HG02870 (cell line): ENCODE results near the gene TBXAS1.
"Not testable (repeated sequence)": the region's sequence is repeated elsewhere in the genome, so short reads cannot be mapped to it uniquely, and the experiment has no call there.

Experiments
- ATAC-seq: cut with Tn5 transposase; IDR thresholded peaks from one replicate; pipeline ENCODE4 v1.9.1; 2021; ENCODE audit warnings: mild to moderate bottlenecking, moderate library complexity; ENCODE audit not compliant: unreplicated experiment

TBXAS1 gene

GRCh38 chr7:139913021-139913844 lies 84.2 kb downstream of the TBXAS1 start:
- ATAC-seq, result no peak

GRCh38 chr7:139913845-139914135 lies 84.7 kb downstream of the TBXAS1 start:
- ATAC-seq, result no peak

GRCh38 chr7:139914306-139915267 lies 85.5 kb downstream of the TBXAS1 start:
- no peak for ATAC-seq

- ATAC-seq, result no peak
Measured at GRCh38 chr7:139915268-139915863, 86.3 kb downstream of the TBXAS1 start.

- peak; percentile 83 for ATAC-seq
Measured at GRCh38 chr7:139915864-139916716, 87.0 kb downstream of the TBXAS1 start.

- ATAC-seq, result peak; percentile 77
Measured at GRCh38 chr7:139916717-139917395, 87.8 kb downstream of the TBXAS1 start.

- no peak for ATAC-seq
Measured at GRCh38 chr7:139917851-139918250, 88.8 kb downstream of the TBXAS1 start.

- ATAC-seq, result no peak
Measured at GRCh38 chr7:139918480-139918879, 89.4 kb downstream of the TBXAS1 start.

- no peak for ATAC-seq
Measured at GRCh38 chr7:139923090-139923489, 94.0 kb downstream of the TBXAS1 start.

- ATAC-seq, result no peak
Measured at GRCh38 chr7:139924461-139924860, 95.4 kb downstream of the TBXAS1 start.

GRCh38 chr7:139929221-139929620 lies 100.2 kb downstream of the TBXAS1 start:
- ATAC-seq, result not testable (repeated sequence)

- ATAC-seq, result no peak
Measured at GRCh38 chr7:139930286-139930965, 101.4 kb downstream of the TBXAS1 start.

GRCh38 chr7:139931190-139931934 lies 102.3 kb downstream of the TBXAS1 start:
- no peak for ATAC-seq

- no peak for ATAC-seq
Measured at GRCh38 chr7:139932531-139932930, 103.5 kb downstream of the TBXAS1 start.

- ATAC-seq, result no peak
Measured at GRCh38 chr7:139936760-139937310, 107.8 kb downstream of the TBXAS1 start.

GRCh38 chr7:139937715-139938114 lies 108.7 kb downstream of the TBXAS1 start:
- no peak for ATAC-seq

GRCh38 chr7:139940866-139941265 lies 111.8 kb downstream of the TBXAS1 start:
- ATAC-seq, result no peak

GRCh38 chr7:139941421-139941820 lies 112.4 kb downstream of the TBXAS1 start:
- ATAC-seq, result no peak
